H9 (cell line): ENCODE results near the gene FALEC. TPM values are rescaled to one million over a fixed set of nuclear protein-coding genes. Genes with fewer than 3 reads are reported as not detected.

Experiments
- DNase-seq: peaks from one replicate; pipeline ENCODE4 v3.0.0-alpha.2; 2017
- H2AFZ ChIP-seq: one replicate; pipeline ENCODE4 v1.6.1; 2013; ENCODE audit warnings: mild to moderate bottlenecking, low read length, control low read depth, moderate library complexity
- H2AK5ac ChIP-seq: 2 replicates; pipeline ENCODE4 v1.6.1; 2013; ENCODE audit warnings: low read length, control low read depth, mixed read lengths; ENCODE audit not compliant: insufficient read length
- H2BK120ac ChIP-seq: one replicate; pipeline ENCODE4 v1.6.1; 2013; ENCODE audit warnings: low read depth, mild to moderate bottlenecking, low read length, control low read depth, inconsistent platforms; ENCODE audit not compliant: poor library complexity, severe bottlenecking
- H2BK12ac ChIP-seq: 2 replicates; pipeline ENCODE4 v1.6.1; 2013; ENCODE audit warnings: low read length, control low read depth, mixed read lengths, low read depth; ENCODE audit not compliant: insufficient read length
- H2BK15ac ChIP-seq: 2 replicates; pipeline ENCODE4 v1.6.1; 2013; ENCODE audit warnings: low read depth, low read length, control low read depth
- H2BK20ac ChIP-seq: one replicate; pipeline ENCODE4 v1.6.1; 2013; ENCODE audit warnings: low read depth, mild to moderate bottlenecking, low read length, control low read depth, inconsistent platforms; ENCODE audit not compliant: poor library complexity, severe bottlenecking
- H2BK5ac ChIP-seq: 2 replicates; pipeline ENCODE4 v1.6.1; 2013; ENCODE audit warnings: low read length, control low read depth, mixed read lengths; ENCODE audit not compliant: insufficient read length
- H3K14ac ChIP-seq: 2 replicates; pipeline ENCODE4 v1.6.1; 2013; ENCODE audit warnings: low read length, control low read depth; ENCODE audit not compliant: insufficient read depth
- H3K18ac ChIP-seq: 2 replicates; pipeline ENCODE4 v1.6.1; 2013; ENCODE audit warnings: low read depth, mild to moderate bottlenecking, mixed read lengths, low read length, control low read depth; ENCODE audit not compliant: insufficient read length
- H3K23ac ChIP-seq: 2 replicates; pipeline ENCODE4 v1.6.1; 2013; ENCODE audit warnings: low read length, control low read depth, mixed read lengths, low read depth; ENCODE audit not compliant: insufficient read length
- H3K23me2 ChIP-seq: 2 replicates; pipeline ENCODE4 v1.6.1; 2013; ENCODE audit warnings: low read depth, mild to moderate bottlenecking, mixed read lengths, low read length, control low read depth; ENCODE audit not compliant: insufficient read length, poor library complexity, severe bottlenecking
- H3K27ac ChIP-seq: 2 replicates; pipeline ENCODE4 v1.5.1; 2013; ENCODE audit warnings: low read length, control low read depth, mixed read lengths, low read depth; ENCODE audit not compliant: insufficient read length
- H3K27me3 ChIP-seq: 2 replicates; pipeline ENCODE4 v1.6.1; 2013; ENCODE audit warnings: low read length, control low read depth, inconsistent platforms; ENCODE audit not compliant: insufficient read depth
- H3K4ac ChIP-seq: 2 replicates; pipeline ENCODE4 v1.6.1; 2013; ENCODE audit warnings: low read depth, mild to moderate bottlenecking, control low read depth, inconsistent platforms, low read length, moderate library complexity
- H3K4me1 ChIP-seq: 2 replicates; pipeline ENCODE4 v1.6.1; 2013; ENCODE audit warnings: low read length, control low read depth, inconsistent platforms; ENCODE audit not compliant: insufficient read depth
- H3K4me2 ChIP-seq: 2 replicates; pipeline ENCODE4 v1.6.1; 2013; ENCODE audit warnings: low read length, control low read depth, mixed read lengths; ENCODE audit not compliant: insufficient read length, insufficient read depth
- H3K56ac ChIP-seq: 2 replicates; pipeline ENCODE4 v1.6.1; 2013; ENCODE audit warnings: low read depth, mild to moderate bottlenecking, mixed read lengths, low read length, control low read depth; ENCODE audit not compliant: insufficient read length
- H3K79me1 ChIP-seq: 2 replicates; pipeline ENCODE4 v1.6.1; 2013; ENCODE audit warnings: low read depth, mild to moderate bottlenecking, moderate library complexity, low read length, control low read depth, inconsistent platforms; ENCODE audit not compliant: insufficient read depth, poor library complexity, severe bottlenecking
- H3K79me2 ChIP-seq: 2 replicates; pipeline ENCODE4 v1.6.1; 2013; ENCODE audit warnings: low read length, control low read depth, inconsistent platforms; ENCODE audit not compliant: insufficient read depth
- H3K9ac ChIP-seq: 2 replicates; pipeline ENCODE4 v1.6.1; 2013; ENCODE audit warnings: low read length, control low read depth, mixed read lengths; ENCODE audit not compliant: insufficient read length; ENCODE audit errors: extremely low read depth
- H3K9me3 ChIP-seq: one replicate; pipeline ENCODE4 v1.6.1; 2013; ENCODE audit warnings: low read depth, low read length, inconsistent platforms; ENCODE audit not compliant: control insufficient read depth
- H3T11ph ChIP-seq: one replicate; pipeline ENCODE4 v1.6.1; 2013; ENCODE audit warnings: mild to moderate bottlenecking, low read length, control low read depth, inconsistent platforms
- H4K20me1 ChIP-seq: one replicate; pipeline ENCODE4 v1.6.1; 2013; ENCODE audit not compliant: control insufficient read depth, insufficient read length, insufficient read depth
- H4K5ac ChIP-seq: 2 replicates; pipeline ENCODE4 v1.6.1; 2013; ENCODE audit warnings: low read depth, mild to moderate bottlenecking, mixed read lengths, low read length, control low read depth; ENCODE audit not compliant: insufficient read length
- H4K8ac ChIP-seq: replicated peaks from 2 replicates; pipeline ENCODE4 v1.6.1; 2013; ENCODE audit warnings: low read length, control low read depth, mixed read lengths, low read depth; ENCODE audit not compliant: insufficient read length
- H4K91ac ChIP-seq: 2 replicates; pipeline ENCODE4 v1.6.1; 2013; ENCODE audit warnings: low read depth, mild to moderate bottlenecking, moderate library complexity, mixed read lengths, low read length, control low read depth; ENCODE audit not compliant: insufficient read length
- H3K27ac Mint-ChIP-seq, 3 experiments: 2 replicates in 2 of 3; 3 replicates in 1 of 3; pipeline ENCODE4 v1.8.0; 2020 to 2021; ENCODE audit warnings: mixed read lengths in 3 of 3, mild to moderate bottlenecking in 1 of 3, moderate library complexity in 1 of 3
- H3K27me3 Mint-ChIP-seq: 2 replicates; pipeline ENCODE4 v1.8.0; 2021; ENCODE audit warnings: low read depth, mild to moderate bottlenecking, moderate library complexity, mixed read lengths
- H3K36me3 Mint-ChIP-seq, 3 experiments: 2 replicates in 2 of 3; 3 replicates in 1 of 3; pipeline ENCODE4 v1.8.0; 2020 to 2021; ENCODE audit warnings: low read depth in 3 of 3, mixed read lengths in 3 of 3; ENCODE audit not compliant: insufficient read depth in 1 of 3
- H3K4me1 Mint-ChIP-seq, 2 experiments: 2 replicates each; pipeline ENCODE4 v1.8.0; 2020; ENCODE audit warnings: mixed read lengths in 2 of 2
- H3K4me3 Mint-ChIP-seq, 2 experiments: 2 replicates in 1 of 2; 3 replicates in 1 of 2; pipeline ENCODE4 v1.8.0; 2020 to 2021; ENCODE audit warnings: mild to moderate bottlenecking in 2 of 2, mixed read lengths in 2 of 2, moderate library complexity in 1 of 2
- H3K9me3 Mint-ChIP-seq, 2 experiments: 2 replicates in 1 of 2; 3 replicates in 1 of 2; pipeline ENCODE4 v1.8.0; 2020; ENCODE audit warnings: mild to moderate bottlenecking in 2 of 2, mixed read lengths in 2 of 2, moderate library complexity in 1 of 2
- CTCF ChIP-seq: fragments of 200-600 bp; sonication (generic); conservative IDR thresholded peaks from 3 replicates; pipeline ENCODE4 v1.8.0; 2021; ENCODE audit warnings: antibody characterized with exemption, mild to moderate bottlenecking
- WGBS: extraction: QIAGEN DNeasy Blood & Tissue Kit; methylation state at CpG from one replicate; pipeline ENCODE4 v1.1.7; 2013; ENCODE audit warnings: missing lambda C conversion rate, low lambda C conversion rate, mixed read lengths; ENCODE audit not compliant: insufficient read length; ENCODE audit errors: extremely low coverage; 5-methylcytosine and 5-hydroxymethylcytosine counted together
- total RNA-seq: library from RNA; stranded (reverse); gene quantifications from 2 replicates; pipeline ENCODE4 v1.2.1, GENCODE V29; 2021

Gene FALEC
- total RNA-seq, 1 experiment from 2014 or later, result not detected

- no peaks in the 10 kb centered on the region for H3K79me1 ChIP-seq
- Mint-ChIP-seq H3K4me3 (no peak overlapping the region), H3K27me3 (no peaks in the 10 kb centered on the region; the same call in 1 of the 2 replicates), H3K9me3 (no peaks in the 10 kb centered on the region), H3K4me1 (peaks cover 7 to 18% of the 10 kb centered on the region in 2 experiments), H3K27ac (no peak overlapping the region), H3K36me3 (no peaks in the 10 kb centered on the region)
- H3K4me2 ChIP-seq, result no peak overlapping the region
- H3K18ac ChIP-seq, result no peak overlapping the region
- H3K4me1 ChIP-seq, result no peaks in the 10 kb centered on the region
- no peak overlapping the region for H2BK120ac ChIP-seq
- H4K8ac ChIP-seq, result no peak overlapping the region
- H3K27ac ChIP-seq, result no peak overlapping the region
- no peak overlapping the region for H4K5ac ChIP-seq
- no peak overlapping the region for H3K56ac ChIP-seq
- no peaks in the 10 kb centered on the region for H3K23me2 ChIP-seq
- no peak overlapping the region for H2BK12ac ChIP-seq
- no peak overlapping the region for H3K9ac ChIP-seq
- H2AK5ac ChIP-seq, result no peak overlapping the region
- H2BK5ac ChIP-seq, result no peak overlapping the region
- no peak overlapping the region for H2BK15ac ChIP-seq
- no peaks in the 10 kb centered on the region for H3K9me3 ChIP-seq
- no peak overlapping the region for H3K14ac ChIP-seq
- no peak overlapping the region for H2BK20ac ChIP-seq
- no CpG with 5 or more reads among the region's 14 CpGs for WGBS
- no peak overlapping the region for H3K23ac ChIP-seq
- no peak for TF ChIP-seq CTCF
- H3K4ac ChIP-seq, result no peak overlapping the region
- H2AFZ ChIP-seq, result no peak overlapping the region
- no peaks in the 10 kb centered on the region for H3K79me2 ChIP-seq
- H4K20me1 ChIP-seq, result no peaks in the 10 kb centered on the region
- H4K91ac ChIP-seq, result no peak overlapping the region
- no peaks in the 10 kb centered on the region for H3K27me3 ChIP-seq
- H3T11ph ChIP-seq, result no peak overlapping the region
- no peak for DNase-seq
Observed at GRCh38 chr1:150530491-150531159, 15.1 kb downstream of the FALEC start.
